Measurements from ENCODE around the gene TPD52L1. TPM values are rescaled to one million over a fixed set of nuclear protein-coding genes. Genes with fewer than 3 reads are reported as not detected.
"Not testable (repeated sequence)": the region's sequence is repeated elsewhere in the genome, so short reads cannot be mapped to it uniquely, and the experiment has no call there.

TPD52L1 gene
- total and polyA plus RNA-seq, 7 donors, result 8.1 to 98.9 (median 61.0) TPM

GRCh38 chr6:125123051-125123450, 30.5 kb upstream of the TPD52L1 start:
- no peak for DNase-seq
- Histone ChIP-seq H3K36me3 (no peaks in the 10 kb centered on the region), H3K27me3 (no peaks in the 10 kb centered on the region), H3K9me3 (no peaks in the 10 kb centered on the region), H3K4me1 (no peaks in the 10 kb centered on the region), H3K27ac (no peak overlapping the region), H3K4me3 (no peak overlapping the region)
- TF ChIP-seq EP300 (IDR thresholded peaks at IDR 0.05) (no peak), CTCF (IDR thresholded peaks at IDR 0.05) (no peak), POLR2A (IDR thresholded peaks at IDR 0.05) (no peak), POLR2AphosphoS5 (IDR thresholded peaks at IDR 0.05) (no peak)
- WGBS, 2 donors, result 87 to 91% methylated on average over 3 of the region's 3 CpGs
- intact Hi-C loops (cut with DNase I), result no loop called here

- Histone ChIP-seq H3K9me3 (no peaks in the 10 kb centered on the region), H3K27me3 (no peaks in the 10 kb centered on the region), H3K36me3 (no peaks in the 10 kb centered on the region), H3K4me3 (no peak overlapping the region), H3K27ac (no peak overlapping the region), H3K4me1 (no peaks in the 10 kb centered on the region)
- no peak for DNase-seq
- intact Hi-C loops (cut with DNase I), result no loop called here
- no peak for TF ChIP-seq POLR2A (IDR thresholded peaks at IDR 0.05)
- no peak for TF ChIP-seq POLR2AphosphoS5 (IDR thresholded peaks at IDR 0.05)
- no peak for TF ChIP-seq CTCF (IDR thresholded peaks at IDR 0.05)
- no peak for TF ChIP-seq EP300 (IDR thresholded peaks at IDR 0.05)
- WGBS, 2 donors, result 81 to 86% methylated on average over 8 of the region's 8 CpGs
These were observed 30.0 kb upstream of the TPD52L1 start for GRCh38 chr6:125123468-125124048.

GRCh38 chr6:125124049-125124669, 29.4 kb upstream of the TPD52L1 start:
- no peak for TF ChIP-seq POLR2AphosphoS5 (IDR thresholded peaks at IDR 0.05)
- no peak for TF ChIP-seq CTCF (IDR thresholded peaks at IDR 0.05)
- TF ChIP-seq EP300 (IDR thresholded peaks at IDR 0.05), result no peak
- no peak for TF ChIP-seq POLR2A (IDR thresholded peaks at IDR 0.05)
- Histone ChIP-seq H3K4me3 (no peak overlapping the region), H3K4me1 (no peaks in the 10 kb centered on the region), H3K9me3 (no peaks in the 10 kb centered on the region), H3K27me3 (no peaks in the 10 kb centered on the region), H3K27ac (no peak overlapping the region), H3K36me3 (no peaks in the 10 kb centered on the region)
- intact Hi-C loops (cut with DNase I), result no loop called here
- 83 to 84% methylated on average over 6 of the region's 6 CpGs for whole genome bisulfite sequencing, 2 donors
- DNase-seq, result no peak

GRCh38 chr6:125125856-125126255, 27.7 kb upstream of the TPD52L1 start:
- H3K4me1 ChIP-seq; DNase-seq; H3K27me3 ChIP-seq; H3K27ac ChIP-seq; H3K36me3 ChIP-seq; H3K9me3 ChIP-seq; H3K4me3 ChIP-seq; intact Hi-C loops (cut with DNase I): not testable (repeated sequence)
- 97 to 98% methylated on average over 23 of the region's 23 CpGs for WGBS, 2 donors

- Histone ChIP-seq H3K4me3 (no peak overlapping the region), H3K4me1 (no peaks in the 10 kb centered on the region), H3K36me3 (no peaks in the 10 kb centered on the region), H3K27me3 (no peaks in the 10 kb centered on the region), H3K9me3 (no peaks in the 10 kb centered on the region), H3K27ac (no peak overlapping the region)
- intact Hi-C loops (cut with DNase I), result no loop called here
- no peak for DNase-seq
- WGBS, 2 donors, result 68 to 78% methylated on average over 4 of the region's 4 CpGs
- no peak for TF ChIP-seq POLR2A (IDR thresholded peaks at IDR 0.05)
- TF ChIP-seq CTCF (IDR thresholded peaks at IDR 0.05), result no peak
- no peak for TF ChIP-seq EP300 (IDR thresholded peaks at IDR 0.05)
- no peak for TF ChIP-seq POLR2AphosphoS5 (IDR thresholded peaks at IDR 0.05)
These were observed 24.2 kb upstream of the TPD52L1 start for GRCh38 chr6:125129354-125129753.
